Natural killer cell (primary cell): ENCODE results near the gene NUDT5. TPM values are rescaled to one million over a fixed set of nuclear protein-coding genes. Genes with fewer than 3 reads are reported as not detected.
A peak's percentile ranks its signal among the peaks of the same experiment; 100 is the strongest.

Experiments used
- ATAC-seq, 3 donors: fragments of 150-1000 bp in 2 of 3; fragments of 200-7000 bp in 1 of 3; cut with Tn5 transposase; 1 replicate in 1 of 3; 2 replicates in 2 of 3; pipeline ENCODE4 v1.10.0; 2021; ENCODE audit warnings: mild to moderate bottlenecking in 2 of 3, moderate library complexity in 2 of 3
- DNase-seq, 2 donors: peaks; one replicate each; pipeline versions ENCODE4 v3.0.0 to v3.0.0-alpha.2; 2013 to 2021; ENCODE audit warnings: mixed read lengths in 1 of 2
- H3K27ac ChIP-seq: one replicate; pipeline ENCODE4 v1.5.1; 2013; ENCODE audit warnings: mild to moderate bottlenecking, low read length
- H3K27me3 ChIP-seq: one replicate; pipeline ENCODE4 v1.6.1; 2013; ENCODE audit warnings: low read length; ENCODE audit not compliant: control insufficient read depth, insufficient read depth
- H3K36me3 ChIP-seq: one replicate; pipeline ENCODE4 v1.6.1; 2013; ENCODE audit warnings: low read length; ENCODE audit not compliant: control insufficient read depth, insufficient read depth
- H3K4me1 ChIP-seq: one replicate; pipeline ENCODE4 v1.6.1; 2013; ENCODE audit warnings: low read length; ENCODE audit not compliant: control insufficient read depth, insufficient read depth
- H3K4me3 ChIP-seq: one replicate; pipeline ENCODE4 v1.5.1; 2013; ENCODE audit warnings: low read length
- H3K9me3 ChIP-seq: one replicate; pipeline ENCODE4 v1.6.1; 2013; ENCODE audit warnings: low read length; ENCODE audit not compliant: control insufficient read depth, insufficient read depth
- H3K27ac Mint-ChIP-seq, 2 donors: one replicate each; pipeline ENCODE4 v1.8.0; 2022; ENCODE audit warnings: mild to moderate bottlenecking in 2 of 2, mixed read lengths in 2 of 2, moderate library complexity in 1 of 2
- H3K27me3 Mint-ChIP-seq, 2 donors: one replicate each; pipeline ENCODE4 v1.8.0; 2022; ENCODE audit warnings: low read depth in 2 of 2, mixed read lengths in 2 of 2
- H3K36me3 Mint-ChIP-seq: one replicate; pipeline ENCODE4 v1.8.0; 2022; ENCODE audit warnings: mixed read lengths
- H3K4me1 Mint-ChIP-seq, 2 donors: one replicate each; pipeline ENCODE4 v1.8.0; 2022; ENCODE audit warnings: mixed read lengths in 2 of 2
- H3K4me3 Mint-ChIP-seq: one replicate; pipeline ENCODE4 v1.8.0; 2022; ENCODE audit warnings: mild to moderate bottlenecking, moderate library complexity, mixed read lengths
- H3K9me3 Mint-ChIP-seq, 2 donors: one replicate each; pipeline ENCODE4 v1.8.0; 2022; ENCODE audit warnings: mixed read lengths in 2 of 2
- WGBS: methylation state at CpG from one replicate; pipeline ENCODE4 v1.1.7; 2013; ENCODE audit warnings: missing lambda C conversion rate; ENCODE audit not compliant: insufficient coverage; 5-methylcytosine and 5-hydroxymethylcytosine counted together
- intact Hi-C: fragments of 100-400 bp; cut with micrococcal nuclease; formaldehyde crosslinking; loops from one replicate; pipeline ENCODE4 v1.14.2; 2022
- total RNA-seq, 4 donors: library from RNA; stranded (reverse); fragments of 120-200 nt in 1 of 4; gene quantifications; one replicate each; pipeline versions ENCODE4 v1.2.3 to v1.2.4, GENCODE V29; 2013 to 2022
- TF ChIP-seq, protein P1 (sequence below): fragments of 200-600 bp; IDR thresholded peaks from one replicate; pipeline ENCODE4 v1.8.0; 2022; ENCODE audit warnings: antibody characterized with exemption

The NUDT5 gene
- total RNA-seq, 3 donors from 2014 or later (not counting 1 experiment from before 2014, with no cell fraction given): 25.7 to 39.1 (median 29.4) TPM

DNA sequence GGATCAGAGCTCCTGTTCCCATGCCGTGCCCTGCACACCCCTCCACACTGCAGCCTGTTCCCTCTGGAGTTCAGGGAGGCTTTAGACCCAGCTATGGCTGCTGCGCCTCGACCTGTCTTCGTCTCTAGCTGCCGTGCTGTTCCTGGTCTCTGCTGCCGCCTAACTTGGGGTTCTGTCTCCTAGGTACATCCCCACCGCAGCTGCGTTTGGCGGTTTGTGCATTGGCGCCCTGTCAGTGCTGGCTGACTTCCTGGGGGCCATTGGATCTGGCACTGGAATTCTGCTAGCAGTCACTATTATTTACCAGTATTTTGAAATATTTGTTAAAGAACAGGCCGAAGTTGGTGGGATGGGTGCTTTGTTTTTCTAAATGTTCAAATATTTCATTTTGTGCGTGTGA, 31.6 kb downstream of the NUDT5 start:
- peaks cover 0 to 4% of the 10 kb centered on the region in 2 donors for H3K4me1 Mint-ChIP-seq
- peaks cover 25% of the 10 kb centered on the region for H3K36me3 Mint-ChIP-seq
- H3K9me3 Mint-ChIP-seq: no peaks in the 10 kb centered on the region
- Histone ChIP-seq H3K27ac (no peak overlapping the region), H3K36me3 (peaks cover 54% of the 10 kb centered on the region), H3K9me3 (no peaks in the 10 kb centered on the region), H3K4me3 (no peak overlapping the region), H3K27me3 (no peaks in the 10 kb centered on the region), H3K4me1 (no peaks in the 10 kb centered on the region)
- H3K27me3 Mint-ChIP-seq: no peaks in the 10 kb centered on the region
- no peak for ATAC-seq
- H3K4me3 Mint-ChIP-seq: no peak overlapping the region
- TF ChIP-seq, protein P1, sequence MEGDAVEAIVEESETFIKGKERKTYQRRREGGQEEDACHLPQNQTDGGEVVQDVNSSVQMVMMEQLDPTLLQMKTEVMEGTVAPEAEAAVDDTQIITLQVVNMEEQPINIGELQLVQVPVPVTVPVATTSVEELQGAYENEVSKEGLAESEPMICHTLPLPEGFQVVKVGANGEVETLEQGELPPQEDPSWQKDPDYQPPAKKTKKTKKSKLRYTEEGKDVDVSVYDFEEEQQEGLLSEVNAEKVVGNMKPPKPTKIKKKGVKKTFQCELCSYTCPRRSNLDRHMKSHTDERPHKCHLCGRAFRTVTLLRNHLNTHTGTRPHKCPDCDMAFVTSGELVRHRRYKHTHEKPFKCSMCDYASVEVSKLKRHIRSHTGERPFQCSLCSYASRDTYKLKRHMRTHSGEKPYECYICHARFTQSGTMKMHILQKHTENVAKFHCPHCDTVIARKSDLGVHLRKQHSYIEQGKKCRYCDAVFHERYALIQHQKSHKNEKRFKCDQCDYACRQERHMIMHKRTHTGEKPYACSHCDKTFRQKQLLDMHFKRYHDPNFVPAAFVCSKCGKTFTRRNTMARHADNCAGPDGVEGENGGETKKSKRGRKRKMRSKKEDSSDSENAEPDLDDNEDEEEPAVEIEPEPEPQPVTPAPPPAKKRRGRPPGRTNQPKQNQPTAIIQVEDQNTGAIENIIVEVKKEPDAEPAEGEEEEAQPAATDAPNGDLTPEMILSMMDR: no peak
- no peak overlapping the region for H3K27ac Mint-ChIP-seq
- DNase-seq: no peak
- intact Hi-C loops: no loop called here
- whole genome bisulfite sequencing: 89% methylated on average over 12 of the region's 12 CpGs

DNA sequence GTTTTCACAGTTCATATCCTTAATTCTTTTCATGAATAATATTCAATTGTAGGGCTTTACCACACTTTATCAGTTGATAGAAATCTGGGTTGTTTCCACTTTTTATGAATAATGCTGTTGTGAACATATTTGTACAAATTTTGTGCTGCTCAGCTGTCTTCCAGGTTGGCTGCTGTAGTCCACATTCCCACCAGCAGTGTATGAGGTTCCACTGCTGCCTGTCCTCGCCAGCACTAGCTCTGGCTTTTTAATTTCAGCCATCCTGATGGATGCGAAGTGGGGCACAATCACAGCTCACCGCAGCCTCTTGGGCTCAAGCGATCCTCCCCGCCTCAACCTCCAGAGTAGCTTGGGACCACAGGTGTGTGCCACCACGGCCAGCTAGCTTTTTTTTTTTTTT, 32.8 kb downstream of the NUDT5 start:
- Mint-ChIP-seq H3K9me3 (no peaks in the 10 kb centered on the region), H3K27ac (no peak overlapping the region), H3K36me3 (peaks cover 22% of the 10 kb centered on the region), H3K4me3 (no peak overlapping the region), H3K4me1 (peaks cover 0 to 4% of the 10 kb centered on the region in 2 donors), H3K27me3 (no peaks in the 10 kb centered on the region)
- Histone ChIP-seq H3K27ac (no peak overlapping the region), H3K36me3 (peaks cover 53% of the 10 kb centered on the region), H3K4me3 (no peak overlapping the region), H3K4me1 (no peaks in the 10 kb centered on the region), H3K9me3 (no peaks in the 10 kb centered on the region), H3K27me3 (no peaks in the 10 kb centered on the region)
- whole genome bisulfite sequencing: 85% methylated on average over 6 of the region's 6 CpGs
- ATAC-seq (no peak), DNase-seq (no peak)
- TF ChIP-seq, protein P1: no peak
- intact Hi-C loops: no loop called here

DNA sequence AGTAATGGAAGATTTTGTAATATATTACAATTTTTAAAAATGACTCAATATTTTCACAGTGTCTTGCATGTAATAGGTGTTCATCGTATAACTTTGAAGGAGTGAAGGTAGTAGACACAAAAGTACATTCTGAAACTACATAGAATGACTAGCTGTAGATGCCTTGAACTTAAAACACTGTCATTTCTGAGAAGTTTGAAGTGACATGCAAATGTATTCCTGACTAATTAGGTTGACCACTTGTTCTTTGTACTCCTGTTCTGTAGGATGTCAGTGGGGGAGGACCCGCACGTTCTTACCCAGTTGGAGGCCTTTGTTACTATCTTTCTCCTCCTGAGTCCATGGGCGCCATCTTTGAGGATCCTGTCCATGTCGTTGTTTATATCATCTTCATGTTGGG, 35.0 kb downstream of the NUDT5 start:
- H3K4me1 ChIP-seq: no peaks in the 10 kb centered on the region
- H3K27ac ChIP-seq: no peak overlapping the region
- peaks cover 42% of the 10 kb centered on the region for H3K36me3 ChIP-seq
- peaks cover 0 to 4% of the 10 kb centered on the region in 2 donors for H3K4me1 Mint-ChIP-seq
- peaks cover 17% of the 10 kb centered on the region for H3K36me3 Mint-ChIP-seq
- no peaks in the 10 kb centered on the region for H3K9me3 ChIP-seq
- 96% methylated on average over 4 of the region's 5 CpGs for WGBS
- H3K9me3 Mint-ChIP-seq: no peaks in the 10 kb centered on the region
- TF ChIP-seq, protein P1: no peak
- intact Hi-C loops: no loop called here
- ATAC-seq (no peak), DNase-seq (no peak)
- no peaks in the 10 kb centered on the region for H3K27me3 Mint-ChIP-seq
- H3K27me3 ChIP-seq: no peaks in the 10 kb centered on the region
- no peak overlapping the region for H3K4me3 ChIP-seq
- no peak overlapping the region for H3K4me3 Mint-ChIP-seq
- no peak overlapping the region for H3K27ac Mint-ChIP-seq

DNA sequence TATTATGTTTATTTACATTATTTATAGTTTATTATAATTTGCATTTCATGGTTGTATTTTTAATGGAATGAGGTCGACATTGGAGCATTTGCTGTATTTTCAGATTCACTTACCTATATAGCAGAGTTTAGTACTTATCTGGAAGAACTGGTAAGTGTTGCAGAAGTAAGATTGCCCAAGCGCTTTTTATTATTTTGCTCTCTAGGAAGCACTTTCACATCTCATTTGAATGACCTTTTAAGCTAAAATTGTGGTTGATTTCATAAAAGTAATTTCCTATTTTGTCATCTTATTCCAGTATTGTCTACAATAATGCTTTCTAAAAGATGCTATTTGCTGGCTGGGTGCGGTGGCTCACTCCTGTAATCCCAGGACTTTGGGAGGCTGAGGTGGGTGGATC, 37.6 kb downstream of the NUDT5 start:
- WGBS: 83% methylated on average over 1 of the region's 3 CpGs
- H3K27me3 Mint-ChIP-seq: no peaks in the 10 kb centered on the region

More for the DNA sequence above, 37.6 kb downstream of the NUDT5 start:
- ATAC-seq (no peak), DNase-seq (no peak)
- intact Hi-C loops: no loop called here
- Mint-ChIP-seq H3K27ac (peak overlapping the region in 1 of 2 donors; percentile 15), H3K4me3 (no peak overlapping the region), H3K4me1 (no peaks in the 10 kb centered on the region), H3K36me3 (peaks cover 5% of the 10 kb centered on the region), H3K9me3 (no peaks in the 10 kb centered on the region)
- Histone ChIP-seq H3K4me3 (no peak overlapping the region), H3K4me1 (no peaks in the 10 kb centered on the region), H3K27me3 (no peaks in the 10 kb centered on the region), H3K9me3 (no peaks in the 10 kb centered on the region), H3K27ac (no peak overlapping the region), H3K36me3 (peaks cover 32% of the 10 kb centered on the region)
- TF ChIP-seq, protein P1: no peak
